Muscle of leg (tissue), 11 donors: ENCODE measurements around the gene MRPL10. TPM values are rescaled to one million over a fixed set of nuclear protein-coding genes. Genes with fewer than 3 reads are reported as not detected.

ENCODE experiments used
- DNase-seq: peaks from one replicate; pipeline ENCODE4 v3.0.0; 2013
- H3K27ac ChIP-seq: one replicate; pipeline ENCODE4 v1.5.1; 2013; ENCODE audit warnings: mild to moderate bottlenecking, low read length, control low read depth
- H3K27me3 ChIP-seq: one replicate; pipeline ENCODE4 v1.6.1; 2013; ENCODE audit warnings: low read length; ENCODE audit not compliant: control insufficient read depth, insufficient read depth
- H3K36me3 ChIP-seq: one replicate; pipeline ENCODE4 v1.6.1; 2013; ENCODE audit warnings: low read length; ENCODE audit not compliant: control insufficient read depth, insufficient read depth
- H3K4me1 ChIP-seq: one replicate; pipeline ENCODE4 v1.6.1; 2013; ENCODE audit warnings: low read length; ENCODE audit not compliant: control insufficient read depth, insufficient read depth
- H3K4me3 ChIP-seq: one replicate; pipeline ENCODE4 v1.5.1; 2013; ENCODE audit warnings: low read length, control low read depth
- H3K9me3 ChIP-seq: replicated peaks from 2 replicates; pipeline ENCODE4 v1.6.1; 2013; ENCODE audit warnings: low read depth, low read length; ENCODE audit not compliant: control insufficient read depth
- WGBS: methylation state at CpG from one replicate; pipeline ENCODE4 v1.1.5; 2013; ENCODE audit warnings: missing lambda C conversion rate; ENCODE audit not compliant: insufficient coverage; 5-methylcytosine and 5-hydroxymethylcytosine counted together
- polyA plus RNA-seq, 8 donors: library from polyadenylated mRNA; unstranded; fragments of 120-200 nt; gene quantifications; one replicate each; pipeline versions ENCODE4 v1.2.1 to v1.2.3, GENCODE V29; 2013; ENCODE audit warnings: inconsistent platforms in 1 of 8, low replicate concordance in 1 of 8; ENCODE audit not compliant: insufficient read length in 8 of 8, insufficient read depth in 1 of 8
- total RNA-seq: library from RNA; stranded (reverse); fragments of 120-200 nt; gene quantifications from one replicate; pipeline ENCODE4 v1.2.4, GENCODE V29; 2013

Gene MRPL10
- total and polyA plus RNA-seq, 9 donors = 37.5 to 62.9 (median 54.3) TPM

GRCh38 chr17:47801176-47801765 lies 30.1 kb downstream of the MRPL10 start:
- Histone ChIP-seq H3K27me3 (peaks cover 2% of the 10 kb centered on the region), H3K4me1 (peaks cover 4% of the 10 kb centered on the region), H3K27ac (no peak overlapping the region), H3K4me3 (no peak overlapping the region), H3K9me3 (no peaks in the 10 kb centered on the region), H3K36me3 (no peaks in the 10 kb centered on the region)
- 72% methylated on average over 3 of the region's 4 CpGs for WGBS
- DNase-seq = no peak

- Histone ChIP-seq H3K27ac (no peak overlapping the region), H3K27me3 (peaks cover 2% of the 10 kb centered on the region), H3K36me3 (no peaks in the 10 kb centered on the region), H3K4me3 (no peak overlapping the region), H3K4me1 (peaks cover 1% of the 10 kb centered on the region), H3K9me3 (no peaks in the 10 kb centered on the region)
- WGBS = 80% methylated on average over 12 of the region's 12 CpGs
- no peak for DNase-seq
Measured at GRCh38 chr17:47800686-47801085, 30.7 kb downstream of the MRPL10 start.

- H3K4me1 ChIP-seq = no peaks in the 10 kb centered on the region
- no peak overlapping the region for H3K4me3 ChIP-seq
- WGBS = no CpG with 5 or more reads among the region's 2 CpGs
- no peak for DNase-seq
- H3K36me3 ChIP-seq = no peaks in the 10 kb centered on the region
- H3K9me3 ChIP-seq = no peaks in the 10 kb centered on the region
- H3K27ac ChIP-seq = no peak overlapping the region
- peaks cover 9% of the 10 kb centered on the region for H3K27me3 ChIP-seq
Measured at GRCh38 chr17:47797797-47798196, 33.5 kb downstream of the MRPL10 start.

GRCh38 chr17:47792979-47793378 lies 38.4 kb downstream of the MRPL10 start:
- Histone ChIP-seq H3K9me3 (no peaks in the 10 kb centered on the region), H3K4me1 (peaks cover 6% of the 10 kb centered on the region), H3K36me3 (no peaks in the 10 kb centered on the region), H3K27me3 (peaks cover 35% of the 10 kb centered on the region), H3K27ac (no peak overlapping the region), H3K4me3 (no peak overlapping the region)
- WGBS = 65% methylated on average over 5 of the region's 6 CpGs
- DNase-seq = no peak

GRCh38 chr17:47792457-47792856 lies 38.9 kb downstream of the MRPL10 start:
- DNase-seq = no peak
- H3K4me3 ChIP-seq = no peak overlapping the region
- H3K27ac ChIP-seq = no peak overlapping the region
- H3K27me3 ChIP-seq = peaks cover 40% of the 10 kb centered on the region
- no peaks in the 10 kb centered on the region for H3K9me3 ChIP-seq
- H3K4me1 ChIP-seq = peaks cover 6% of the 10 kb centered on the region
- no peaks in the 10 kb centered on the region for H3K36me3 ChIP-seq
- no CpG with 5 or more reads among the region's 1 CpG for WGBS

GRCh38 chr17:47791025-47791424 lies 40.3 kb downstream of the MRPL10 start:
- Histone ChIP-seq H3K4me3 (no peak overlapping the region), H3K27ac (no peak overlapping the region), H3K9me3 (no peaks in the 10 kb centered on the region), H3K4me1 (peaks cover 6% of the 10 kb centered on the region), H3K36me3 (no peaks in the 10 kb centered on the region), H3K27me3 (peaks cover 44% of the 10 kb centered on the region)
- WGBS = no CpG with 5 or more reads among the region's 3 CpGs
- DNase-seq = no peak

- WGBS = under 1% methylated on average over 61 of the region's 70 CpGs
- H3K4me3 ChIP-seq = peak overlapping the region; percentile 19
Measured at GRCh38 chr17:47789611-47790561, 41.5 kb downstream of the MRPL10 start.

GRCh38 chr17:47785538-47786123 lies 45.7 kb downstream of the MRPL10 start:
- DNase-seq = peak; percentile 61
- Histone ChIP-seq H3K9me3 (no peaks in the 10 kb centered on the region), H3K27ac (no peak overlapping the region), H3K4me1 (peaks cover 6% of the 10 kb centered on the region), H3K36me3 (no peaks in the 10 kb centered on the region), H3K27me3 (peaks cover 34% of the 10 kb centered on the region), H3K4me3 (no peak overlapping the region)
- 33% methylated on average over 2 of the region's 5 CpGs for WGBS

More at GRCh38 chr17:47789611-47790561, 41.5 kb downstream of the MRPL10 start:
- H3K4me1 ChIP-seq = peaks cover 6% of the 10 kb centered on the region
- no peak overlapping the region for H3K27ac ChIP-seq
- H3K9me3 ChIP-seq = no peaks in the 10 kb centered on the region
- H3K36me3 ChIP-seq = no peaks in the 10 kb centered on the region
- peaks cover 46% of the 10 kb centered on the region for H3K27me3 ChIP-seq
- peak; percentile 48 for DNase-seq

- H3K27ac ChIP-seq = no peak overlapping the region
- no peaks in the 10 kb centered on the region for H3K9me3 ChIP-seq
- no peak for DNase-seq
- 100% methylated on average over 1 of the region's 5 CpGs for WGBS
- no peak overlapping the region for H3K4me3 ChIP-seq
- H3K36me3 ChIP-seq = no peaks in the 10 kb centered on the region
- H3K27me3 ChIP-seq = peaks cover 40% of the 10 kb centered on the region
- no peaks in the 10 kb centered on the region for H3K4me1 ChIP-seq
Measured at GRCh38 chr17:47781397-47781796, 49.9 kb downstream of the MRPL10 start.

GRCh38 chr17:47778184-47778635 lies 53.1 kb downstream of the MRPL10 start:
- Histone ChIP-seq H3K27ac (no peak overlapping the region), H3K4me1 (no peaks in the 10 kb centered on the region), H3K36me3 (no peaks in the 10 kb centered on the region), H3K4me3 (no peak overlapping the region), H3K27me3 (peaks cover 48% of the 10 kb centered on the region), H3K9me3 (no peaks in the 10 kb centered on the region)
- DNase-seq = no peak
- WGBS = 24% methylated on average over 33 of the region's 45 CpGs
